SK-N-SH treated with all-trans-retinoic acid at 6 μM for 48 hours (cell line): Measurements from ENCODE around the gene RWDD4.

Source experiments
- ATAC-seq: fragments of 200-7000 bp; cut with Tn5 transposase; 3 replicates; pipeline ENCODE4 v1.9.1; 2020; ENCODE audit warnings: mild to moderate bottlenecking, moderate library complexity
- ARNTL ChIP-seq: fragments of 450-650 bp; formaldehyde crosslinking; IDR thresholded peaks from 2 replicates; pipeline ENCODE4 v1.5.0; 2020; ENCODE audit warnings: low read depth, mild to moderate bottlenecking, moderate library complexity, borderline replicate concordance
- BACH2 ChIP-seq: fragments of 250-450 bp; sonication (Bioruptor Pico); IDR thresholded peaks from 2 replicates; pipeline ENCODE4 v1.9.0; 2021; ENCODE audit warnings: mild to moderate bottlenecking, borderline replicate concordance
- CSDC2 ChIP-seq: fragments of 250-450 bp; sonication (Bioruptor Pico); IDR thresholded peaks from 2 replicates; pipeline ENCODE4 v1.5.0; 2020; ENCODE audit warnings: mild to moderate bottlenecking, moderate library complexity
- ESRRG ChIP-seq: fragments of 250-450 bp; sonication (Bioruptor Pico); IDR thresholded peaks from 2 replicates; pipeline ENCODE4 v1.6.1; 2021; ENCODE audit warnings: mild to moderate bottlenecking
- ISL1 ChIP-seq: fragments of 250-450 bp; sonication (Bioruptor Pico); IDR thresholded peaks from 2 replicates; pipeline ENCODE4 v2.1.2; 2022; ENCODE audit warnings: mild to moderate bottlenecking, moderate library complexity
- OSR1 ChIP-seq: fragments of 250-450 bp; sonication (Bioruptor Pico); IDR thresholded peaks from 2 replicates; pipeline ENCODE4 v1.8.0; 2022; ENCODE audit warnings: moderate library complexity, mild to moderate bottlenecking, inconsistent platforms
- PPARA ChIP-seq: fragments of 250-450 bp; sonication (Bioruptor Pico); IDR thresholded peaks from 2 replicates; pipeline ENCODE4 v1.5.0; 2020; ENCODE audit warnings: mild to moderate bottlenecking, borderline replicate concordance
- RARB ChIP-seq: fragments of 250-450 bp; sonication (Bioruptor Pico); IDR thresholded peaks from 2 replicates; pipeline ENCODE4 v1.8.0; 2021; ENCODE audit warnings: mild to moderate bottlenecking, moderate library complexity
- TCF4 ChIP-seq: fragments of 250-450 bp; sonication (Bioruptor Pico); IDR thresholded peaks from 2 replicates; pipeline ENCODE4 v1.8.0; 2021; ENCODE audit warnings: mild to moderate bottlenecking, moderate library complexity, borderline replicate concordance
- ZC3H10 ChIP-seq: fragments of 250-450 bp; sonication (Bioruptor Pico); IDR thresholded peaks from 2 replicates; pipeline ENCODE4 v1.5.1; 2021; ENCODE audit warnings: mild to moderate bottlenecking, moderate library complexity
- ZFP3 ChIP-seq: fragments of 250-450 bp; sonication (Bioruptor Pico); IDR thresholded peaks from 2 replicates; pipeline ENCODE4 v1.5.0; 2020; ENCODE audit warnings: mild to moderate bottlenecking, moderate library complexity
- ZFP30 ChIP-seq: fragments of 450-650 bp; formaldehyde crosslinking; IDR thresholded peaks from 2 replicates; pipeline ENCODE4 v1.5.0; 2022; ENCODE audit warnings: mild to moderate bottlenecking, moderate library complexity
- ZNF565 ChIP-seq: fragments of 450-650 bp; formaldehyde crosslinking; conservative IDR thresholded peaks from 2 replicates; pipeline ENCODE4 v1.5.0; 2020; ENCODE audit warnings: low read depth, mild to moderate bottlenecking, moderate library complexity
- ZNF70 ChIP-seq: fragments of 450-650 bp; formaldehyde crosslinking; IDR thresholded peaks from 2 replicates; pipeline ENCODE4 v1.5.0; 2020; ENCODE audit warnings: mild to moderate bottlenecking, moderate library complexity
- ZNF8 ChIP-seq: fragments of 450-650 bp; formaldehyde crosslinking; IDR thresholded peaks from 2 replicates; pipeline ENCODE4 v1.5.0; 2020; ENCODE audit warnings: mild to moderate bottlenecking, moderate library complexity
- TF ChIP-seq, protein P1 (sequence below): fragments of 250-450 bp; sonication (Bioruptor Pico); IDR thresholded peaks from 2 replicates; pipeline ENCODE4 v1.5.0; 2020; ENCODE audit warnings: mild to moderate bottlenecking, moderate library complexity
- TF ChIP-seq, protein P2 (sequence below): fragments of 250-450 bp; sonication (Bioruptor Pico); IDR thresholded peaks from 2 replicates; pipeline ENCODE4 v1.8.0; 2020; ENCODE audit warnings: mild to moderate bottlenecking, moderate library complexity, borderline replicate concordance
- TF ChIP-seq, protein P3 (sequence below): fragments of 250-450 bp; sonication (Bioruptor Pico); IDR thresholded peaks from 2 replicates; pipeline ENCODE4 v1.8.0; 2021; ENCODE audit warnings: low read depth, mild to moderate bottlenecking, moderate library complexity, borderline replicate concordance
- TF ChIP-seq, protein P4 (sequence below): fragments of 250-450 bp; sonication (Bioruptor Pico); IDR thresholded peaks from 2 replicates; pipeline ENCODE4 v1.5.1; 2021; ENCODE audit warnings: mild to moderate bottlenecking, moderate library complexity

Gene RWDD4

DNA sequence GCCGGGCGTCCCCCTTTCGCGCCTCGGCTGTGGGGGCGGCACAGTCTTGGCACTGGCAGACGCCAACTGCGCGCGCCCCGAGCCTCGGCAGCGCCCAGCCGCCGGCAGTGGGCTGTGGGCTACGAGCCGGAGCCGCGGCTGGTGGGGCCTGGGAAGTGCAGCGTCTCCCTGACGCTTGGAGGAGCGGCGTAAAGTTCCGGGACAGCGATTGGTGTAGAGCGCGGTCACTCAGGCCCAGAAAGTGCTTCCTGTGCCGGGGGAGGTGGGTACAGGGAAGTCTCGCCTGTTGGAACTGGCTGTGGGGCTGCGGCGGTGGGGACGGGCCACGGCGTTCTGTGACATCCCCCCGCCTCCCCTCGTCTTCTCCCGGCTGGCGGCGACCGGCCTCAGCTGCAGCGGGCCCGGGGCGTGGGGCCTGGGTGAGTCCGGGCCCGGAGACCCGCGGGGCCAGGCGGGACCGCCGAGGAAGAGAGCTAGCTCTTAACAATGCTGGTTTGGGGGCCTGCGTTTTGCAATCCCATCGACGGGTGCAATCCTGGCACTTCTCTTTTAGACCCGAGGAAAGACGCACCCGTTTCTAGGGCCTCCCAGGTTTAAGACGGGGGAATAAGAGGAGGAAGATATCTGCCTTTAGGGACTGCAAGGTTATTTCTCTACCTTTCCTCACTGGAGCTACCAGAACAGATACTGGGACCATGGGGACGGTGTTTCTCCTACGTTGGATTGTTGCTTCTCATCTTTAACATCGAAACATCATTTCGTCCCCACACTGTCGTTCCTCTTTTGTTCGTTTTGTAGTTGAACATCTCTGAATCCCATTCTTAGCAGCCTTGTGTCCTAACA is at the start of gene RWDD4, which contains the start of gene TRAPPC11:
Gene RWDD4 (minus strand): TSS at position 157 of the 843 bp plus-strand sequence. CDS start 233 bp downstream, outside the sequence.
Gene TRAPPC11 (plus strand): TSS at position 265 of the 843 bp plus-strand sequence. CDS start 4,575 bp downstream, outside the sequence.
- ATAC-seq: peak; percentile 99
- no peak for TF ChIP-seq BACH2 (CRISPR knock-in tag)
- TF ChIP-seq ZFP30 (CRISPR knock-in tag): no peak
- no peak for TF ChIP-seq CSDC2 (CRISPR knock-in tag)
- no peak for TF ChIP-seq ZNF565 (CRISPR knock-in tag)
- TF ChIP-seq ESRRG (CRISPR knock-in tag): no peak
- TF ChIP-seq, protein P1, sequence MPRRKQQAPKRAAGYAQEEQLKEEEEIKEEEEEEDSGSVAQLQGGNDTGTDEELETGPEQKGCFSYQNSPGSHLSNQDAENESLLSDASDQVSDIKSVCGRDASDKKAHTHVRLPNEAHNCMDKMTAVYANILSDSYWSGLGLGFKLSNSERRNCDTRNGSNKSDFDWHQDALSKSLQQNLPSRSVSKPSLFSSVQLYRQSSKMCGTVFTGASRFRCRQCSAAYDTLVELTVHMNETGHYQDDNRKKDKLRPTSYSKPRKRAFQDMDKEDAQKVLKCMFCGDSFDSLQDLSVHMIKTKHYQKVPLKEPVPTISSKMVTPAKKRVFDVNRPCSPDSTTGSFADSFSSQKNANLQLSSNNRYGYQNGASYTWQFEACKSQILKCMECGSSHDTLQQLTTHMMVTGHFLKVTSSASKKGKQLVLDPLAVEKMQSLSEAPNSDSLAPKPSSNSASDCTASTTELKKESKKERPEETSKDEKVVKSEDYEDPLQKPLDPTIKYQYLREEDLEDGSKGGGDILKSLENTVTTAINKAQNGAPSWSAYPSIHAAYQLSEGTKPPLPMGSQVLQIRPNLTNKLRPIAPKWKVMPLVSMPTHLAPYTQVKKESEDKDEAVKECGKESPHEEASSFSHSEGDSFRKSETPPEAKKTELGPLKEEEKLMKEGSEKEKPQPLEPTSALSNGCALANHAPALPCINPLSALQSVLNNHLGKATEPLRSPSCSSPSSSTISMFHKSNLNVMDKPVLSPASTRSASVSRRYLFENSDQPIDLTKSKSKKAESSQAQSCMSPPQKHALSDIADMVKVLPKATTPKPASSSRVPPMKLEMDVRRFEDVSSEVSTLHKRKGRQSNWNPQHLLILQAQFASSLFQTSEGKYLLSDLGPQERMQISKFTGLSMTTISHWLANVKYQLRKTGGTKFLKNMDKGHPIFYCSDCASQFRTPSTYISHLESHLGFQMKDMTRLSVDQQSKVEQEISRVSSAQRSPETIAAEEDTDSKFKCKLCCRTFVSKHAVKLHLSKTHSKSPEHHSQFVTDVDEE (CRISPR knock-in tag): no peak
- no peak for TF ChIP-seq ARNTL (CRISPR knock-in tag)

DNA sequence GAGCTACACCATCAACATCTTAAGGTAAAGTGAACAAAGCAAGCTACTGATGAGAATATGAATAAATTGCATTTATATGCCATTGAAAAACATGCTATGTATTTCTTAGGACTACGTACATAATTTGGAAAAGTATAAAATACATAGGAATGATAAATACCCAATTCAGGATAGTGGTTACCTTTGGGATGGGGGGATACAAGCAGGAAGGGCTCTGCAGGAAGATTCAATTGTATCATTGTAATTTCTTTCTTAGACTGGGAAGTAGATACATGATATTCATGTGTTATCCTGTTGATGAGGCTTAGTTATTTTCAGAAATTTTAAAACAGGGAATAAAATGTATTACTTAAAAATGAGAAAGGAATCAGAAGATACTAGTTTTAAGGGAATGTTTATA is 43.5 kb upstream of the RWDD4 start:
- no peak for ATAC-seq
- no peak for TF ChIP-seq OSR1
- no peak for TF ChIP-seq BACH2 (CRISPR knock-in tag)
- TF ChIP-seq ARNTL (CRISPR knock-in tag): no peak
- TF ChIP-seq ESRRG (CRISPR knock-in tag): no peak
- TF ChIP-seq, protein P2, sequence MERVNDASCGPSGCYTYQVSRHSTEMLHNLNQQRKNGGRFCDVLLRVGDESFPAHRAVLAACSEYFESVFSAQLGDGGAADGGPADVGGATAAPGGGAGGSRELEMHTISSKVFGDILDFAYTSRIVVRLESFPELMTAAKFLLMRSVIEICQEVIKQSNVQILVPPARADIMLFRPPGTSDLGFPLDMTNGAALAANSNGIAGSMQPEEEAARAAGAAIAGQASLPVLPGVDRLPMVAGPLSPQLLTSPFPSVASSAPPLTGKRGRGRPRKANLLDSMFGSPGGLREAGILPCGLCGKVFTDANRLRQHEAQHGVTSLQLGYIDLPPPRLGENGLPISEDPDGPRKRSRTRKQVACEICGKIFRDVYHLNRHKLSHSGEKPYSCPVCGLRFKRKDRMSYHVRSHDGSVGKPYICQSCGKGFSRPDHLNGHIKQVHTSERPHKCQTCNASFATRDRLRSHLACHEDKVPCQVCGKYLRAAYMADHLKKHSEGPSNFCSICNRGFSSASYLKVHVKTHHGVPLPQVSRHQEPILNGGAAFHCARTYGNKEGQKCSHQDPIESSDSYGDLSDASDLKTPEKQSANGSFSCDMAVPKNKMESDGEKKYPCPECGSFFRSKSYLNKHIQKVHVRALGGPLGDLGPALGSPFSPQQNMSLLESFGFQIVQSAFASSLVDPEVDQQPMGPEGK (CRISPR knock-in tag): no peak
- TF ChIP-seq ZFP3 (CRISPR knock-in tag): no peak
- TF ChIP-seq, protein P1 (CRISPR knock-in tag): no peak
- TF ChIP-seq RARB (CRISPR knock-in tag): no peak
- TF ChIP-seq, protein P3, sequence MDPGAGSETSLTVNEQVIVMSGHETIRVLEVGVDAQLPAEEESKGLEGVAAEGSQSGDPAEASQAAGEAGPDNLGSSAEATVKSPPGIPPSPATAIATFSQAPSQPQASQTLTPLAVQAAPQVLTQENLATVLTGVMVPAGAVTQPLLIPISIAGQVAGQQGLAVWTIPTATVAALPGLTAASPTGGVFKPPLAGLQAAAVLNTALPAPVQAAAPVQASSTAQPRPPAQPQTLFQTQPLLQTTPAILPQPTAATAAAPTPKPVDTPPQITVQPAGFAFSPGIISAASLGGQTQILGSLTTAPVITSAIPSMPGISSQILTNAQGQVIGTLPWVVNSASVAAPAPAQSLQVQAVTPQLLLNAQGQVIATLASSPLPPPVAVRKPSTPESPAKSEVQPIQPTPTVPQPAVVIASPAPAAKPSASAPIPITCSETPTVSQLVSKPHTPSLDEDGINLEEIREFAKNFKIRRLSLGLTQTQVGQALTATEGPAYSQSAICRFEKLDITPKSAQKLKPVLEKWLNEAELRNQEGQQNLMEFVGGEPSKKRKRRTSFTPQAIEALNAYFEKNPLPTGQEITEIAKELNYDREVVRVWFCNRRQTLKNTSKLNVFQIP: no peak
- no peak for TF ChIP-seq ZC3H10 (CRISPR knock-in tag)
- no peak for TF ChIP-seq CSDC2 (CRISPR knock-in tag)
- TF ChIP-seq PPARA (CRISPR knock-in tag): no peak
- no peak for TF ChIP-seq ZNF70
- TF ChIP-seq ZNF8 (CRISPR knock-in tag): no peak
- TF ChIP-seq ISL1 (CRISPR knock-in tag): no peak

DNA sequence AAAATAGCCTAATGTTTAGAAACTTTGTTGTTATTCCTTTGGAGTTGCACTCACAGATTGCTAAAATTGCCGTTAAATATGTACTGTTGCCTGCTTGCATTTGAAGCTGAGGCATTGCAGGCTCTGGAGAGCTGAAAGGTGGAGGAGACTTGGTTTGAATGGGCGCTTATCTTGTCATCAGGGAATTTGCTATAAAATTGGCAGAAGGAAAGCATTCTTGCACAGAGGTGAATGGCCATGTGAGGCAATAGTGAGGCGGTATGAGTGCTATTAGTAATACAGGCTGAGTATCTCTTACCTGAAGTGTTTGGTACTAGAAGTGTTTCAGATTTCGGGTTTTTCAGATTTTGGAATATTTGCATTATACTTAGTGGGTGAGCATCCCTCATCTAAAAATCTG is 41.4 kb upstream of the RWDD4 start:
- no peak for ATAC-seq
- TF ChIP-seq, protein P4, sequence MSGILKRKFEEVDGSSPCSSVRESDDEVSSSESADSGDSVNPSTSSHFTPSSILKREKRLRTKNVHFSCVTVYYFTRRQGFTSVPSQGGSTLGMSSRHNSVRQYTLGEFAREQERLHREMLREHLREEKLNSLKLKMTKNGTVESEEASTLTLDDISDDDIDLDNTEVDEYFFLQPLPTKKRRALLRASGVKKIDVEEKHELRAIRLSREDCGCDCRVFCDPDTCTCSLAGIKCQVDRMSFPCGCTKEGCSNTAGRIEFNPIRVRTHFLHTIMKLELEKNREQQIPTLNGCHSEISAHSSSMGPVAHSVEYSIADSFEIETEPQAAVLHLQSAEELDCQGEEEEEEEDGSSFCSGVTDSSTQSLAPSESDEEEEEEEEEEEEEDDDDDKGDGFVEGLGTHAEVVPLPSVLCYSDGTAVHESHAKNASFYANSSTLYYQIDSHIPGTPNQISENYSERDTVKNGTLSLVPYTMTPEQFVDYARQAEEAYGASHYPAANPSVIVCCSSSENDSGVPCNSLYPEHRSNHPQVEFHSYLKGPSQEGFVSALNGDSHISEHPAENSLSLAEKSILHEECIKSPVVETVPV (CRISPR knock-in tag): no peak
- TF ChIP-seq ZNF8 (CRISPR knock-in tag): no peak
- no peak for TF ChIP-seq OSR1
- no peak for TF ChIP-seq BACH2 (CRISPR knock-in tag)
- no peak for TF ChIP-seq CSDC2 (CRISPR knock-in tag)
- TF ChIP-seq, protein P3: no peak
- TF ChIP-seq, protein P1 (CRISPR knock-in tag): no peak
- no peak for TF ChIP-seq RARB (CRISPR knock-in tag)
- no peak for TF ChIP-seq TCF4 (CRISPR knock-in tag)
